ENCODE results near the gene ATAD1.

DNA sequence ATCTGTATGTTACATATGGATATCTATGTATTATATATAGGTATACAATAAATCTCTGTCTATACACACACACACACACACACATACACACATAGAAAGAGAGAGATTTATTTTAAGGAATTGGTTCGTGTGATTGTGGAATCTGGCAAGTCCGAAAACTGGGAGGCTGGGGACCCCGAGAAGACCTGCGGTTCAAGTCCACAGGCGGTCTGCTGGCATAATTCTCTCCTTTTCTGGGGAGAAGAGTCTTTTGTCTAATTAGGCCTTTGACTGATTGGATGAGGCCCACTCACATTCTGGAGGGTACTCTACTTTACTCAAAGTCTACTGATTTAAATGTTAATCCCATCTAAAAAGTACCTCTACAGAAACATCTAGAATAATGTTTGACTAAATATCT, 93.2 kb downstream of the ATAD1 start:
- TF ChIP-seq, protein P1, sequence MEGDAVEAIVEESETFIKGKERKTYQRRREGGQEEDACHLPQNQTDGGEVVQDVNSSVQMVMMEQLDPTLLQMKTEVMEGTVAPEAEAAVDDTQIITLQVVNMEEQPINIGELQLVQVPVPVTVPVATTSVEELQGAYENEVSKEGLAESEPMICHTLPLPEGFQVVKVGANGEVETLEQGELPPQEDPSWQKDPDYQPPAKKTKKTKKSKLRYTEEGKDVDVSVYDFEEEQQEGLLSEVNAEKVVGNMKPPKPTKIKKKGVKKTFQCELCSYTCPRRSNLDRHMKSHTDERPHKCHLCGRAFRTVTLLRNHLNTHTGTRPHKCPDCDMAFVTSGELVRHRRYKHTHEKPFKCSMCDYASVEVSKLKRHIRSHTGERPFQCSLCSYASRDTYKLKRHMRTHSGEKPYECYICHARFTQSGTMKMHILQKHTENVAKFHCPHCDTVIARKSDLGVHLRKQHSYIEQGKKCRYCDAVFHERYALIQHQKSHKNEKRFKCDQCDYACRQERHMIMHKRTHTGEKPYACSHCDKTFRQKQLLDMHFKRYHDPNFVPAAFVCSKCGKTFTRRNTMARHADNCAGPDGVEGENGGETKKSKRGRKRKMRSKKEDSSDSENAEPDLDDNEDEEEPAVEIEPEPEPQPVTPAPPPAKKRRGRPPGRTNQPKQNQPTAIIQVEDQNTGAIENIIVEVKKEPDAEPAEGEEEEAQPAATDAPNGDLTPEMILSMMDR (IDR thresholded peaks at IDR 0.05): no peak
- no peak for TF ChIP-seq EP300 (IDR thresholded peaks at IDR 0.05)
- no peak for TF ChIP-seq POLR2AphosphoS5 (IDR thresholded peaks at IDR 0.05)
- TF ChIP-seq POLR2A (IDR thresholded peaks at IDR 0.05): no peak

Data from sigmoid colon (tissue), 4 donors.